Activated CD4-positive, alpha-beta T cell treated with anti-CD3 and anti-CD28 coated beads for 48 hours (primary cell): ENCODE data around the gene USB1.
"Not testable (repeated sequence)": the region's sequence is repeated elsewhere in the genome, so short reads cannot be mapped to it uniquely, and the experiment has no call there.

Experiments used
- DNase-seq: peaks from one replicate; pipeline ENCODE4 v3.0.0-alpha.2; 2020

USB1 gene

DNA sequence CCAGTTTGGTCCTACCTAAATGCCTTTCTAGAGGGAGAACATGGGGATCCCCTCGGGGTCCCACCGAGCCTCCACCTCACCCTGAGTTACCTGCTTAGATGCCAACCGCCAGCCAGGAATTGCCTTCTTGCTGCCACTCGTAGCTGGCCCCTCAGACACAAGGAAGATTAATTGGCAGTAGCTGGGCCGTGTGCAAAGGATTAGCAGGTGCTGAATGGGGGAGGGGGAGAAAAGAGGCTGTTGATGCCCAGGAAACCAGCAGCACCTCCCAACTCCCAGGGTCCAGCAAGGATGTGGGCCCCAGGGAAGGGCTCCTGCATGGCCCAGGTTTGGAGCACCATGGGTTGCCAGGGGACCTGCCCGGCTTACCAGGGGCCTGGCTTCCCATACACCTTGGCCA is 30.2 kb upstream of the USB1 start, which contains the start of gene CNGB1:
Gene CNGB1 (minus strand): TSS at position 159 of the 400 bp plus-strand sequence. CDS start 3,842 bp downstream, outside the sequence.
- DNase-seq: no peak

DNA sequence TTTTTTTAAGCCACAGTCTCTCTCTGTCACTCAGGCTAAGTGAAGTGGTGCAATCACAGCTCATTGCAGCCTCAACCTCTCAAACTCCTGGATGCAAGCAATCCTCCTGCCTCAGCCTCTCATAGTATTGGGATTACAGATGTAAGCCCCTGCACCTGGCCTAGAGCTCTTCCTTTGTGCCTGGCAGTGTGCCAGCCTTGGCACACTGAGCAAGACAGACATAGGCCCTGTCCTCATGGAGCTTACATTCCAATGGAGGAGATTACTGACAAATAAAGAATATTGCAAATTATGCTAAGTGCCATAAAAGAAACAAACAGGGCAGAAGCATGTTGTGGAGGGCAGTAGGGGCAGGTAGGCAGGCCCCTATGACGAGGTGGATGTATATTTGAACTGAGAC is 29.4 kb upstream of the USB1 start:
- DNase-seq: no peak

GRCh38 chr16:57972306-57972705 is 28.9 kb upstream of the USB1 start:
- no peak for DNase-seq

DNA sequence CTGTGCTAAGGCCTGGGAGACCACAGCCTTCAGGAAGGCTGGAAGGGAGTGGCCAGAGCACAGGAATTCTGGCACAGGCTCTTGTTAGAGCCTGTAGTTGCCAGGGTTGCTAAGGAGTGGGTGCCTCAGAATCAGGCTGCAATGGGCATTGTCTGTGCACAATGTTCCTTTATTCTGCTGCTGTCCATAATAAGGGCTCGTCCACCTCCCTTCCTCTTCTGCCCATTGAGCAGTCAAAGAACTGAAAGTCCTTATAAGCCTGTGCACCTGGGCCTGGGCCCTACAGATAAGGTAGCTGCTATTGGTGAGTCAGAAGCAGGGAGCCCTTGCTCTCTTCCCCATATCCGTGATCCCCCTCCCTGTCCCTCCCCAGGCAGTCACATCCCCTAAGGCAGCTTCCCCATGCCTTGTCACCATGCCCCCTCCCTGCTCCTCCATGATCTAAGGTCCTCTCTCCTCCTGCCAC is 24.8 kb upstream of the USB1 start:
- DNase-seq: no peak

GRCh38 chr16:57977418-57978069 is 23.7 kb upstream of the USB1 start:
- DNase-seq: no peak

DNA sequence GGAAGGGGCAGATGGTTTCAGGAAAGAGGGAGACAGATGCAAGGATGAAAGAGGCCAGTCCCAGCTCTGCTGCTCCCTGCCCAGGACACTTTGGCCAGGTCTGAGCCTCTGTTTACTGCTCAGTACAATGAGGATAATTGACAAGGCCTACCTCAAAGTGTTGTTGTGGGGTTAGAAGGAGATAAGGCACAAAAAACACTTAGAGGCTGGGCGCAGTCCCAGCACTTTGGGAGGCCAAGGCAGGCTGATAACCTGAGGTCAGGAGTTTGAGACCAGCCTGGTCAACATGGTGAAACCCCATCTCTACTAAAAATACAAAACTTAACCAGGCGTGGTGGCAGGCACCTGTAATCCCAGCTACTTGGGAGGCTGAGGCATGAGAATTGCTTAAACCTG is 23.1 kb upstream of the USB1 start:
- DNase-seq: not testable (repeated sequence)

DNA sequence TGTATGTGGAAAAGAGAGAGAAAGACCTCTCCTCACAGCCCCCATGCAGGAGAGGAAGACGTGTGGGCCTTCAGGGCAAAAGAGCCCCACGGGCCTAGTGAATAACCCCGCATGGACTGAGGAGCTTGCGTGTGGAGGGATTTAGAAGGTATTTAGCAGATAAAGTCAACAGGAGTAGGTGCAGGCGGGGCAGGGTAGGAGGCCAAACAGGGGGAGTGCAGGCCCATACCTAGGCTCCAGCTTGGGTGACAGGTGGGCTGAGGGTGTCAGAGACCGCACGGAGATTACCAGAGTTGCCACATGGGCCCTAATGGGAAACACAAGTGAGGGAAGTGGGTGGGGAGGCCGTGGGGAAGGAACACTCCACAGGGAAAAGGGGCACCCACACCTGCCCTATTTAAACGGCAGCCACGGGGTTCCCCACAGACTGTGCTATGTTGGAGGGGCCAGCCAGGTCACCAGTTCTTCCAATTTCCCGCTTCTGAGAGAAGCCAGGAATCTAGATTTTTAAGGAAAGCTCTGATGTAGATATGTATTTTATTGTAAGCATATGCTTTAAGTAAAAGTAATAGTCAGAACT is 22.1 kb upstream of the USB1 start:
- no peak for DNase-seq

GRCh38 chr16:57981636-57982035 is 19.6 kb upstream of the USB1 start:
- DNase-seq: no peak

GRCh38 chr16:57982385-57982784 is 18.8 kb upstream of the USB1 start:
- no peak for DNase-seq

GRCh38 chr16:57984443-57985203 is 16.6 kb upstream of the USB1 start:
- peak; percentile 94 for DNase-seq

DNA sequence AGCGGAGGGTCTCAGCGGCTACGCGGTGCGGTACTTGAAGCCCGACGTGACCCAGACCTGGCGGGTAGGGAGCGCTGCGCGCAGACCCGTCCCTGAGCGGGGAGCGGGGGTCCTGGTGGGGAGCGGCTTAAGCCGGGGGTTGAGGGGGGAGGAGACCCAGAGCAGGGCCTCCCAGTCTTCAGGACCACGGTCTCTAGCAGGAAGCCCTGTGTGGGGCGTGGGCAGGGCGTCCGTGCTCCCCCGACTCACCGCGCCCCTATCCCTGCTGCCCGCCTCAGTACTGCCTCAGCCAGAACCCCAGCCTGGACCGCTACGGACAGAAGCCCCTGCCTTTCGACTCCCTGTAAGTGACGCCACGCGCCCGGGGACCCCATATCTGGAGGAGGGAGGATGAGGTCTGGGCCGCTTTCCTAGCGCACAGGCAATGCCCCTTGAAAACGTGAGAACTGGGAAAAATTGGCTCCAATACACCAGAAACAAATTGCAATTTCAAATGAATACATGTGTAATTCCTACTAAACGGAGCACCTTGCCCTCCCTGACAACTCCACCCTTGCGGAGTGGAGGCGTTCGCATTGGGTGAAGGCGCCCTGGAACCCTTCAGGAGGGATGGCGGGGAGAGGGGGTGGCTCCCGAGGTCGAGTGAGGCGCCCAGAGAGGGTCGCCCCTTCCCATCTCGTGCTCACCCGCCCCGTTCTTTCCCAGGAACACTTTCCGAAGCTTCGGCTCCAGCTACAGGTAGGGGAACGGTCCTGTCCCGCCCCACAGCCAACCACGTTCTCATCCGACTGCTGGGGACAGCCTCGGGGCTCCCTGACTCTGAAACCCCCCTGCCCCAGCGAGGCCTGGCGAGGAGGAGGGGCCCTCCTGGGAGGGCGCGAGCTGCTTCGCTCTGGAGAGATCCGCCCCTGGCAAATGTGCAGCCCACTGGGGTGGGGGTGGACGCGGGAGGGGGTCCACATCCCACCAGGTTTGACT is 15.7 kb upstream of the USB1 start:
- no peak for DNase-seq

DNA sequence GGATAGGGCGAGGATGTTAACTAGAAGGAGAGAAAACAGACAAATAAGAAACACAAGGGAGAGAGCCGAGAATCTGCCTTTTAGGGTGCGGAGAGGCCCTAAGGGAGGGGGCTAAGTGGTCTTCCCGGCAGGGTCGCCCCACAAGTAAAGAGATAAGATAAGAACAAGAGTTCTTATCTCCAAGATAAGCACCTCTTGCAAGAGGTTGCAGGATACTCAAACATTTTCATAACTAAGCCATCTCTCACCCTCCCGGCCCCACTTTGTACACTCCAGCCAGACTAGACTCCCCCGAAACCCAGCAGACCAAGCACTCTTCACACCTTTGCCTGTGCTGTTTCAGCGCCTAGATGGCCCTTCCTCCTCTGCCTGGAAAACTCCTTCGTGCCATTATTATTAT is 15.0 kb upstream of the USB1 start:
- DNase-seq: no peak

GRCh38 chr16:57987441-57988177 is 13.6 kb upstream of the USB1 start:
- no peak for DNase-seq

GRCh38 chr16:57988929-57989328 is 12.3 kb upstream of the USB1 start:
- no peak for DNase-seq

DNA sequence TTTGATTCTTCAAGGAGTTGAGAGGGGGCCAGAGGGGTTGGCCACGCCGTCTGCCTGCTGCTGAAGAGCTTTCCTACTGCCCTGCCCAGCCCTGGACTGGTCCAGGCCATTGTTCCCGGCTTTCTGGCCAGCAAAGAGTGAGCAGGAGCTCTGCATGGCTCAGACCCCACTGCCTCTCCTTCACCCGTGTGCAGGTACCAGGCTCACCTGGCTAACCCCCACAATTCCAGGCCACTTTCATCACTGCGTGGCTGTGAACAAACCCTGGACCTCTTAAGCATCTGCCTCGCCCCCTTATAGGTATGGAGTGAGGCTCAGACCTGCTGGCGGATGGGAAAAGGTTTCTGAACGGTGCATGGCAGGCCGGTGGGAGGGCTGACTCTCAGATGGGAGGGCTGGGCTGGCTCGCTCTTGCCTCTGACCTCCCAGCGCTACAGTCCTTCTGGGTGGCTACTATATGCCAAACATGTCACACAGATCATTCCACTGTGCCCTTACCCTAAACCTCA is 9.6 kb upstream of the USB1 start:
- DNase-seq: no peak

DNA sequence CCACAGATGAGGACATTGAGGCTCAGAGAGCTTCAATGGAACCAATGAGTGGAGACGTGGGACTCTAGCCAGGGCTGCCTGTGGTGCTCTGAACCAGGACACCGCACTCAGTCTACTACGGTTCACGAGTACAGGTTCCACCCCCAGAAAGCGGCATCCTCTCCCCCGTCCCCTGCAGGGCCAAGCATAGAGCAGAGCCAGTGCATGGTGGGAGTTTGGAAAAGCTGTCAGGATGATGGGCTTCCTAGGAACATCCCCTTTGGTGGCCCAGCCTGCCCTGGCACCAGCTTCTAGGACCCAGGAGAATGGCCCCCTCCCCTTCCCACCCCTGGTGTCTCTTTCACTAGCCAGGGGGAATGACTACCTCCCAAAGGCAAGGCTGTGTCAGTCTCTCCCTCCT is 9.1 kb upstream of the USB1 start:
- DNase-seq: no peak

DNA sequence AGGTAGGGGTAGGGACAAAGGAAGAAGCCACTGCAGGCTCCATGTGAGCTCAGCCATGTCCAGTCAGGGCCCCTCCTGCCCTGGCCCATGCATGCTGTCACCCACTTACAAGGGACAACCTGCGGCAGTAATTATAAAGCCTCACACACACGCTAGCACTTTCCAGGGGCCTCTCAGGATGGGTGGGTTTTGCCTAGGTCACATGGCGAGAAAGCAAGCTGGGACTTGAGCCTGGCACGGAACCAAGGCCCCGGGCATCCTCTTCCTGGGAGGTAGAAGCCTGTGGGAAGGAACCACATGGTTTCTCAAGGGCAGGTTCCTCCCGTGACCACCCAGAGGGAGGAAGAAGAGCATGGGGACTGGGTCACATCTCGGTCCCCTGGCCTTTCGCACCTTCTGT is 7.8 kb upstream of the USB1 start:
- no peak for DNase-seq

DNA sequence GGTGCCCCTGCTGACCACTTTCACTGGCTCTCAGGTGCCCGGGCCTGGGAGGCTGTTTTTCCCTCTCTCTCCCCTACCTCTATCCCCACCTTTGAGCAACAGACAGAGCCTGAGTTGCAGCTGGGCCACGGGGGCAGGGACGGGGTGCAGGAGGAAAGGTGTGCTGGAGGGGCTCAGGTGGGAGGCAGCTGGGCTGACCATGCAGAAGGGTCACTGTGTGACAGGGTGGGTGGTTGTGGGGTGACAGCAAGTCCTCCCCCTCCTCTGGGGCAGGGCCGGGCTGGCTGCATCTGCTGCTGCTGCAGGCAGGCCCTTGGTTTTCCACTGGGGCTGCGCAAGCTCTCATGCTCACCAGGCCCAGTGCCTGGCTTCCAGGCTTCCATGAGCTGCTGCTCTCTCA is 7.3 kb upstream of the USB1 start:
- no peak for DNase-seq

GRCh38 chr16:57994361-57994760 is 6.8 kb upstream of the USB1 start:
- DNase-seq: no peak

DNA sequence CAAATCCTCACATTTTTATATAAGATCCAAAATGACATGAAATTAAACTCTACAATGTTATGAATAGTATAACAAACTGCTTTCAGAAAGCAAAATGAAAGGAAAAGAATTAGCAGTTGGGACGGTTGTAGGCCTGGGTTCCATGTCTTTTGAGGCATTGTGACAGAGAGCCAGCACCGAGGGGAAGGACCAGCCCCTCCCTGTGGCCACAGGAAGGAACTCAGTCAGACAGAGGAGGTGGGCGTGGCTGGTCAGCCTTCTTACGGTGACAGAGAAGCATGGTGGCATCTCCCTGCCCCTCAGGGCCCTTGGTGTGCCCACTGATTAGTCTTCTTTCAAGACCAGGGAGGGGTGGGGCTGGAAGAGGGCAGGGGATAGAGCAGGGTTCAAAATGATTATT is 6.4 kb upstream of the USB1 start:
- DNase-seq: peak; percentile 45

- DNase-seq: no peak
Observed at GRCh38 chr16:57995721-57996405, 5.3 kb upstream of the USB1 start.
